ENCODE results near the gene BTNL8.
"Not testable (repeated sequence)": the region's sequence is repeated elsewhere in the genome, so short reads cannot be mapped to it uniquely, and the experiment has no call there.

BTNL8 gene

GRCh38 chr5:180885845-180886529, 13.0 kb upstream of the BTNL8 start:
- not testable (repeated sequence) for DNase-seq

GRCh38 chr5:180889381-180889780, 9.6 kb upstream of the BTNL8 start:
- DNase-seq, result no peak

DNA sequence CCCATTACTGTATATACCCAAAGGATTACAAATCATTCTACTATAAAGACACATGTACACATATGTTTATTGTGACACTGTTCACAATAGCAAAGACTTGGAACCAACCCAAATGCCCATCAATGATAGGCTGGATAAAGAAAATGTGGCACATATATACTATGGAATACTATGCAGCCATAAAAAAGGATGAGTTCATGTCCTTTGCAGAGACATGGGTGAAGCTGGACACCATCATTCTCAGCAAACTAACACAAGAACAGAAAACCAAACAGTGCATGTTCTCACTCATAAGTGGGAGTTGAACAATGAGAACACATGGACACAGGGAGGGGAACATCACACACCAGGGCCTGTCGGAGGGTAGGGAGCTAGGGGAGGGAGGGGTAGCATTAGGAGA, 3.6 kb upstream of the BTNL8 start:
- not testable (repeated sequence) for DNase-seq

GRCh38 chr5:180900178-180900577, 1.2 kb downstream of the BTNL8 start:
- no peak for DNase-seq

DNA sequence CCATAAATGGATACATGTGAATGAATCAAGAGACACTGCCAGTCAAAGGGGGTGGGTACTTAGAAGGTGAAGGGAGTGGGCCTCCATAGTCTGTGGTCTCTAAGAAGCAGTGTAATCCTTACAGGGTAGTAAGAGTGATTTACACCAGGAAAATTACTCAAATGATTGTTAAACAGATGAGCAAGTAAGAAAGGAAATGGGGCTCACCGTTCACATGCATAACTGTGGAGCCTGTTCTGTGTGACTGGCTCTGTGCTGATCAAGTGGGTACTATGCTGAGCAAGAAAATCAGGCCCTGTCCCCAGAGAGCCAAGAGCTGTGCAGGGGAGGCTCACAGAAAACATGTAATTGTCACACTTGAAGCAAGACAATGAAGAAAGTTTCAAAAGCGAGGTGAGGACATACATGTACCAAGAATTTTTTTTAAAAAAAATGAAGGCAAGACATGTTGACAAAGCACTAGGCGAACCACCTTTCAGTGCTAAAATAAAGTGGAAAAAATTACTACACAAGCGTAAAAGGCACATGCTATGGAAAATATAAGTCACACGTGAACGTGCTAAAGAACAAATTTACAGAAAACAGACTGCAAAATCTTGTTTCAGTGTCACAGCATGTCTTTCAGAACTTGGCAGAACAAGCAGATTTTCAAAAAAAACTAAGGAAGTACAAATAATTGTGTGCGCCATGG, 2.5 kb downstream of the BTNL8 start:
- no peak for DNase-seq

- DNase-seq, result no peak
These were observed 9.4 kb downstream of the BTNL8 start for GRCh38 chr5:180908400-180908799.

DNA sequence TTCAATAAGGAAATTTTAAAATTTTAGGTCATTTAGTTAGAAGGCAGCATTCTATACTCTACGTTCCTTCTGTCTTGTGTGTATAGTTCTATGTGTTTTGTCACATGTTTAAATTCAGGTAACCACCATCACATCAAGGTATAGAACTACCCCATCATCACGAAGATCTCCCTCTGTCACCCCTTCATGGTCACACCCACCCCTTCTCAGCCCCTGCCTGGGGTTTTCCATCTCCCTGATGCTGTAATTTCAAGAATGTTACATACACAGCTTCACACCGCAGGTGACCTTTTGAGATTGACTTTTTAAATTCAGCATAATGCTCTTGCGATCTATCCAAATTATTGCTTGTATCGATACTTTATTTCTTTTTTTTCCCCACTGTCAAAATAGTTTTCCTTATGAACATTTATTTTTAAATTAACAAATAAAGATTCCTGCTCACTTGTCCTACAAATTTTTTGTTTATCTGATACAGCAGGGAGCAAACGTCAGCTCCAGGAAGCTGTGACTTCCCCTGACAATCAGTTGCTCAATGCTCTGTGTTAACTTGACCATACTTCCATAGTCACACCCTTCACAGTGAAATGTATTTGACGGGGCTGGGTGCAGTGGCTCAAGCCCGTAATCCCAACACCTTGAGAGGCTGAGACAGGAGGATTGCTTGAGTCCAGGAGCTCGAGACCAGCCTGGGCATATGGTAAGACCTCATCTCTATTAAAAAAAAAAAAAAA, 10.2 kb downstream of the BTNL8 start:
- DNase-seq, result no peak

GRCh38 chr5:180909782-180910181, 10.8 kb downstream of the BTNL8 start:
- no peak for DNase-seq

GRCh38 chr5:180910182-180910581, 11.2 kb downstream of the BTNL8 start:
- DNase-seq, result no peak

- DNase-seq, result no peak
These were observed 11.8 kb downstream of the BTNL8 start for GRCh38 chr5:180910735-180911134.

GRCh38 chr5:180914646-180915045, 15.7 kb downstream of the BTNL8 start:
- DNase-seq, result no peak

GRCh38 chr5:180915924-180916323, 17.0 kb downstream of the BTNL8 start:
- DNase-seq, result no peak

DNA sequence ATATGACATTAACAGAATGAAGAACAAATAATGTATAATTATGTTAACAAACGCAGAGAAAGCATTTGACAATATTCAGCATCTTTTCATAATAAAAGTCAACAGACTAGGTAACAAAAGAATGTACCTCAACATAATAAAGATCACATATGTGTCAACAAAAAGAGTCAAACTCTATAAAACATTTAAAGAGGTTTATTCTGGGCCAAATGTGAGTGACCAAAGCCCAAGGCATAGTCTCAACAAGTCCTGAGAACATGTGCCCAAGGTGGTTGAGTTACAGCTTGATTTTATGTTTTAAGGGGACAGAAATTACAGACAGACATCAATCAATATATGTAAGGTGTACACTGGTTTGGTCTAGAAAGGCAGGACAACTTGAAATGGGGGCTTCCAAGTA, 19.4 kb downstream of the BTNL8 start:
- no peak for DNase-seq

DNA sequence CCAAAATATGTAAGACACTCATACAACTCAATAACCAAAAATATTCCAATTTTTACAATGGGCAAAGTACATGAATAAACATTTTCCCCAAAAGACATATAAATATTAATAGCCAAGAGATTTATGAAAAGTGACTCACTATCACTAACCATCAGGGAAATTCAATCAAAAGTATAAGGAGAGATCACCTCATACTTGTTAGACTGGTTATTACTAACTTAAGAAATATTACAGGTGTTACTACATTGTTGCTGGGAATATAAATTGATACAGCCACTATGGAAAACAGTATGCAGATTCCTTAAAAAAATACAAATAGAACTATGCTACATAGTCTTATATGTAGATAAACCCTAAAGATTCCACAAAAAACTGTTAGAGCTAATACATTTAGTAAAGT, 21.8 kb downstream of the BTNL8 start:
- no peak for DNase-seq

DNA sequence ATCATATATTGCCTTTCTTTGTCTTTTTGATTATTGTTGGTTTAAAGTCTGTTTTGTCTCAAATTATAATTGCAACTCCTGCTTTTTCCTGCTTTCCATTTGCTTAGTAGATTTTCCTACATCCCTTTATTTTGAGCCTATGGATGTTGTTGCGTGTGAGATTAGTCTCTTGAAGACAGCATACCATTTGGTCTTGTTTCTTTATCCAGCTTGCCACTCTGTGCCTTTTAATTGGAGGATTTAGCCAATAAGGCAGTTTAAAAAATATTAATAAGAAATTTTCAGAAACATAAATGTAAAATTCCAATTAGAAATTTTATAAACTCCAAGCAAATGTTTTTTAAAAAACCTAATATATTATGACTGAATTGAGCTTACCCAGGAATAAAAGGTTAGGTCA, 24.0 kb downstream of the BTNL8 start:
- DNase-seq, result no peak

GRCh38 chr5:180932660-180933059, 33.7 kb downstream of the BTNL8 start:
- no peak for DNase-seq

- DNase-seq, result no peak
These were observed 36.2 kb downstream of the BTNL8 start for GRCh38 chr5:180935203-180935602.

- DNase-seq, result no peak
These were observed 39.3 kb downstream of the BTNL8 start for GRCh38 chr5:180938294-180938693.

GRCh38 chr5:180950291-180950949, 51.5 kb downstream of the BTNL8 start:
- DNase-seq, result no peak

GRCh38 chr5:180959661-180960060, 60.7 kb downstream of the BTNL8 start:
- DNase-seq, result no peak

- no peak for DNase-seq
These were observed 61.2 kb downstream of the BTNL8 start for GRCh38 chr5:180960209-180960608.

DNA sequence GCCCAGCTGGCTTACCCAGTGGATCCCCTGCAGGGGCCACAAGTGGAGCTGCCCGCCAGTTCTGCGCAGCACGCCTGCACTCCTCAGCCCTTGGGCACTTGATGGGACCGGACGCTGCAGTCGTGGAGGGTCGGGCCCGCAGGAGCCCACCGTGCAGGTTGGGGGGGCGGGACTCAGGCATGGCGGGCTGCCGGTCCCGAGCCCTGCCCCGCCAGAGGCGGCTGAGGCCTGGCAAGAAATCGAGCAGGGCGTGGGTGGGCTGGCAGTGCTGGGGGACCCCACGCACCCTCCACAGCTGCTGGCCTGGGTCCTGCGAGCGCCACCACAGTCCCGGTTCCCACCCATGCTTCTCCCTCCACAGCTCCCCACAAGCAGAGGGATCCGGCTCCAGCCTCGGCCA, 70.4 kb downstream of the BTNL8 start:
- no peak for DNase-seq

GRCh38 chr5:180970336-180970735, 71.4 kb downstream of the BTNL8 start:
- DNase-seq, result no peak

DNA sequence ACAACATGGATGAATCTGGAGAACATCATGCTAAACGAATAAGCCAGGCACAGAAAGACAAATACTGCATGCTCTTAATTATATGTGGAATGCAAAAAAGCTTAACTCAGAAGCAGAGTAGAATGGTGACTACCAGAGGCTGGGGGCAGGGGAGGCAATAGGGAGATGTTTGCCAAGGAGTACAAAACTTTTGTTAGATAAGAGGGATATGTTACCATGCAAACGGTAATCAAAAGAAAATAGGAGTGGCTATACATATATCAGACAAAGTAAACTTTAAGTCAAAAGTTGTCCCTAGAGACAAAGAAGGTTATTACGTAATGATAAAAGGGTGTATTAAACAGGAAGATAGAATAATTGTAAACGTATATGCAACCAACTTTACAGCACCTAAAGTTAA, 71.9 kb downstream of the BTNL8 start:
- no peak for DNase-seq
